ENCODE results near the gene SLC10A7. TPM values are rescaled to one million over a fixed set of nuclear protein-coding genes. Genes with fewer than 3 reads are reported as not detected.

The SLC10A7 gene
- total RNA-seq, 4 donors from 2014 or later, result 12.0 to 56.1 (median 15.9) TPM

DNA sequence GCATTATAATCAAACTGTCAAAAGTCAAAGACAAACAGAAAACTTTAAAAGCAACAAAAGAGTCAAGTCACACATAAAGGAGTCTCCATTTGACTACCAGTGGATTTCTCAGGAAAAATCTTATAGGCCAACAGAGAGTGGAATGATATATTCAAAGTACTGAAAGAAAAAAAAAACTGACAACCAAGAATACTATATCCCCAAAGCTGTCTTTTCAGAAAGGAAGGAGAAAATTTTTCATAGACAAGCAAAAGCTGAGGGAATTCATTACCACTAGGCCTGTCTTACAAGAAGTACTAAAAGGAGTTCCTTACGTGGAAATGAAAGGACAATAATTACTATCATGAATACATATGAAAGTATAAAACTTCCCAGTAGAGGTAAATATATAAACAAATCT, 39.0 kb downstream of the SLC10A7 start:
- intact Hi-C loops (cut with DNase I; ENCODE audit: low total_unique reads), result no loop called here
- TF ChIP-seq EP300 (IDR thresholded peaks at IDR 0.05; ENCODE audit: low read depth) (no peak), POLR2A (IDR thresholded peaks at IDR 0.05) (no peak), POLR2AphosphoS5 (IDR thresholded peaks at IDR 0.05) (no peak)
- TF ChIP-seq, protein P1, sequence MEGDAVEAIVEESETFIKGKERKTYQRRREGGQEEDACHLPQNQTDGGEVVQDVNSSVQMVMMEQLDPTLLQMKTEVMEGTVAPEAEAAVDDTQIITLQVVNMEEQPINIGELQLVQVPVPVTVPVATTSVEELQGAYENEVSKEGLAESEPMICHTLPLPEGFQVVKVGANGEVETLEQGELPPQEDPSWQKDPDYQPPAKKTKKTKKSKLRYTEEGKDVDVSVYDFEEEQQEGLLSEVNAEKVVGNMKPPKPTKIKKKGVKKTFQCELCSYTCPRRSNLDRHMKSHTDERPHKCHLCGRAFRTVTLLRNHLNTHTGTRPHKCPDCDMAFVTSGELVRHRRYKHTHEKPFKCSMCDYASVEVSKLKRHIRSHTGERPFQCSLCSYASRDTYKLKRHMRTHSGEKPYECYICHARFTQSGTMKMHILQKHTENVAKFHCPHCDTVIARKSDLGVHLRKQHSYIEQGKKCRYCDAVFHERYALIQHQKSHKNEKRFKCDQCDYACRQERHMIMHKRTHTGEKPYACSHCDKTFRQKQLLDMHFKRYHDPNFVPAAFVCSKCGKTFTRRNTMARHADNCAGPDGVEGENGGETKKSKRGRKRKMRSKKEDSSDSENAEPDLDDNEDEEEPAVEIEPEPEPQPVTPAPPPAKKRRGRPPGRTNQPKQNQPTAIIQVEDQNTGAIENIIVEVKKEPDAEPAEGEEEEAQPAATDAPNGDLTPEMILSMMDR (IDR thresholded peaks at IDR 0.05), result no peak
- Histone ChIP-seq H3K27me3 (no peaks in the 10 kb centered on the region), H3K4me3 (no peak overlapping the region), H3K4me1 (no peaks in the 10 kb centered on the region), H3K27ac (no peak overlapping the region), H3K9me3 (peaks cover 5 to 18% of the 10 kb centered on the region in 2 donors), H3K36me3 (peaks cover 0 to 13% (median 3%) of the 10 kb centered on the region in 4 donors)
- WGBS, 2 donors (ENCODE audit: low coverage in 1 of 2), result 86 to 100% methylated on average over 1 of the region's 1 CpG
- in situ Hi-C loops (cut with MboI; ENCODE audit: low pct_ligation_motif_present in 1 of 4, low pct_unique_long_range_greater_than_20kb in 1 of 4, low sequenced_read_pairs in 3 of 4), result no loop called here
- DNase-seq, result no peak

DNA sequence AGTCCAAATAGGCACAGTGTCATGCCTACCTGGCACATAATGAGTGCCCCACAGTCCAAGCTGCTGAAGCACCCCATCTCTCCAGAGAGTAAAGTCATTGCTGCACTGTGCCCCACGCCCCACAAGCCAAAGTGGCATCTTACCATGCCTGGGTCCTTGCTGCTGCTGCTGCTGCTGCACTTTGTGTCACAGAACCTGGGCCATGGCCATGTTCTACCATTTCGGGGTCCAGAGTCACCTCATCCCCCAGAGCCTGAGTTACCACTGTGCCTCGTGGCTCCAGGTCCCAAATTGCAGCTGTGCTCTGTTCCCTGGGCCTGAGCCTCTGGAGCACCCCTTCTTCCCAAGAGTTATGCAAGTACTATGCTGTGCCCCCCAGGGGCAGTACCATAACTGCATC, 40.5 kb downstream of the SLC10A7 start:
- no peak for TF ChIP-seq POLR2A (IDR thresholded peaks at IDR 0.05)
- TF ChIP-seq, protein P1 (IDR thresholded peaks at IDR 0.05), result no peak
- no peak for TF ChIP-seq EP300 (IDR thresholded peaks at IDR 0.05; ENCODE audit: low read depth)
- Histone ChIP-seq H3K4me1 (no peaks in the 10 kb centered on the region), H3K4me3 (no peak overlapping the region), H3K9me3 (peaks cover 5 to 18% of the 10 kb centered on the region in 2 donors), H3K27me3 (no peaks in the 10 kb centered on the region), H3K27ac (no peak overlapping the region), H3K36me3 (peaks cover 0 to 16% (median 2%) of the 10 kb centered on the region in 4 donors)
- intact Hi-C loops (cut with DNase I; ENCODE audit: low total_unique reads) (no loop called here), in situ Hi-C loops (cut with MboI; ENCODE audit: low pct_ligation_motif_present in 1 of 4, low pct_unique_long_range_greater_than_20kb in 1 of 4, low sequenced_read_pairs in 3 of 4) (no loop called here)
- no peak for DNase-seq
- WGBS, 2 donors (ENCODE audit: low coverage in 1 of 2), result 94% methylated on average over 3 of the region's 3 CpGs; no CpG with 5 or more reads in 1 of the 2 donors

DNA sequence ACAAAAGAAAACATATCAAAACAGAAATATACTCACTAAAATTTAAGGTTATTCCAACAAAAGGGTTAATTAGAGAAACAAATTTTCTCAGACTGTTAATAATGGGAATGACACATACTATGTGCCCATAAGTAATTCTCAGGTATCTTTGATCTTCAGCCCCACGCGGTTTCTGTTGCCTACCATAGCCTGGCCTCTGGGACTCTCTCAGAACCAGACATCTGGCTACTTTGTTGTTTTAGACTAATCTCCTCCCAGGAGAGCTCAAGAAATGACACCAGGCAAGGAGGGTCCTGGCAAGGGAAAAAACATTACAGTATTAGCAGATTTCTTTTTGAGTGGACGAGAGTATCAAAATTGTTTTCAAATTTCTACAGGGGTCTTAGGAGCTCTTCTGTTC, 43.7 kb downstream of the SLC10A7 start:
- Histone ChIP-seq H3K27ac (no peak overlapping the region), H3K36me3 (peaks cover 0 to 13% (median 2%) of the 10 kb centered on the region in 4 donors), H3K4me3 (no peak overlapping the region), H3K4me1 (no peaks in the 10 kb centered on the region), H3K27me3 (no peaks in the 10 kb centered on the region), H3K9me3 (peaks cover 0 to 8% of the 10 kb centered on the region in 2 donors)
- in situ Hi-C loops (cut with MboI; ENCODE audit: low pct_ligation_motif_present in 1 of 4, low pct_unique_long_range_greater_than_20kb in 1 of 4, low sequenced_read_pairs in 3 of 4), result no loop called here
- DNase-seq, result no peak
- intact Hi-C loops (cut with DNase I; ENCODE audit: low total_unique reads), result no loop called here
- no peak for TF ChIP-seq POLR2AphosphoS5 (IDR thresholded peaks at IDR 0.05)
- TF ChIP-seq, protein P1 (IDR thresholded peaks at IDR 0.05), result no peak
- no peak for TF ChIP-seq EP300 (IDR thresholded peaks at IDR 0.05; ENCODE audit: low read depth)
- no peak for TF ChIP-seq POLR2A (IDR thresholded peaks at IDR 0.05)
- 62 to 91% methylated on average over 2 to 3 of the region's 3 CpGs for WGBS, 2 donors (ENCODE audit: low coverage in 1 of 2)

DNA sequence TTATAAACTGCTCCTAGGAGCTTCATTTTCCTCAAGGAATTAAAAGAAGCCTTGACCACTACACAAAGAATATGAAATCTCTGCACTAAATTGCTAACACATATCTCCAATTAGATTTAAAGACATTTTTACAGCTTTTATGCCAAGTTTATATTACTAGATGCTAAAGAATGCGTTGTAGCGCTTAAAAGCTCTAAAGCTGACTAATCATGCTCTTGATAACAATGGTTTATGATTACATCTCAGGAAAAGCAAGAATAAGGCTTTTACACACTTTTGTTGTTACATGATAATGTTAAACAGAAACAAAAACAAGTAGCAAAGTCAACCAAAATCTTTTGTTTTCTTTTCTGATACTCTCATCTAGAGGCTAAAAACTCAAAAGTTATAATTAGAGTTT, 44.7 kb downstream of the SLC10A7 start:
- H3K9me3 ChIP-seq, result no peaks in the 10 kb centered on the region
- peaks cover 0 to 7% (median 0%) of the 10 kb centered on the region in 4 donors for H3K36me3 ChIP-seq
- no peaks in the 10 kb centered on the region for H3K27me3 ChIP-seq
- H3K27ac ChIP-seq, result no peak overlapping the region
- no peak overlapping the region for H3K4me3 ChIP-seq
- DNase-seq, result no peak
- TF ChIP-seq, protein P1 (IDR thresholded peaks at IDR 0.05), result no peak
- TF ChIP-seq POLR2AphosphoS5 (IDR thresholded peaks at IDR 0.05) (no peak), POLR2A (IDR thresholded peaks at IDR 0.05) (no peak), EP300 (IDR thresholded peaks at IDR 0.05; ENCODE audit: low read depth) (no peak)
- H3K4me1 ChIP-seq, result no peaks in the 10 kb centered on the region
- WGBS, 2 donors (ENCODE audit: low coverage in 1 of 2), result 80% methylated on average over 2 of the region's 2 CpGs
- in situ Hi-C loops (cut with MboI; ENCODE audit: low pct_ligation_motif_present in 1 of 4, low pct_unique_long_range_greater_than_20kb in 1 of 4, low sequenced_read_pairs in 3 of 4), result no loop called here
- intact Hi-C loops (cut with DNase I; ENCODE audit: low total_unique reads), result loop anchor here (2.0 kb wide), 1 partner anchor 76 kb away; no protein-coding TSS in a partner anchor
